ENCODE results near the gene RNF144A.

- no peak for TF ChIP-seq CTCF (IDR thresholded peaks at IDR 0.05)
- TF ChIP-seq POLR2A (IDR thresholded peaks at IDR 0.05) = no peak
- TF ChIP-seq POLR2AphosphoS5 (IDR thresholded peaks at IDR 0.05) = no peak
Observed at GRCh38 chr2:6958616-6959235, 41.5 kb downstream of the RNF144A start.

All from stomach (tissue), 4 donors.